ENCODE results near the gene ACSL1. TPM values are rescaled to one million over a fixed set of nuclear protein-coding genes. Genes with fewer than 3 reads are reported as not detected.

ACSL1 gene
- total and polyA plus RNA-seq, 9 of the 15 experiments (the other 6 are each of a cell fraction or from before 2014, with no cell fraction given), result 6.7 to 24.1 (median 15.0) TPM

DNA sequence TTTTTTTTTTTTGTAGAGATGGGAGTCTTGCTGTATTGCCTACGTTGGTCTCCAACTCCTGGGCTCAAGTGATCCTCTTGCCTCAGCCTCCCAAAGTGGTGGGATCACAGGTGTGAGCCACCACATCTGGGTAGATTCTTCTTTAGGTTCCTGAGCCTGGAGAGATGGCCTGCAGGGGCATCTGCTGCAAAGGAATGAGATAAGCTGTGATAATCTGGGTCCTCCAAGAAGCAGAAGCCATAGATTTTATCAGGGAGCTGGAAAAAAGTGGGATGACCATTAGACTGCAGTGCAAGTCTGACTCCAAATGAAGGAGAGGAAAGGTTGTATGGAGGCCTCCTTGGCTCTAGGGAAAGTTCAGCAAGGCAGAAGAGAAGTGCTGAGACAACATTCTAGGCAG is 19.0 kb upstream of the ACSL1 start:
- peak overlapping the region; percentile 96 for H3K4me2 ChIP-seq (ENCODE audit: insufficient read depth, low read length)
- POLR2A ChIA-PET, result interaction anchor here (0.9 to 1.9 kb wide), 3 partner anchors 9 to 97 kb away, joined by 3 to 5 read pairs (median 3); partner anchors contain the start of gene ACSL1

More for the DNA sequence above, 19.0 kb upstream of the ACSL1 start:
- intact Hi-C loops (cut with micrococcal nuclease) (no loop called here), in situ Hi-C loops (cut with MboI) (no loop called here)
- Histone ChIP-seq H3K9me1 (ENCODE audit: control insufficient read depth, insufficient read depth, low read length) (no peaks in the 10 kb centered on the region), H3K27ac (ENCODE audit: extremely low read depth, low read depth, low read length) (peak overlapping the region; percentile 93), H2AFZ (ENCODE audit: low read depth, low read length) (peak overlapping the region; percentile 95), H3K9me3 (replicated peaks; ENCODE audit: control insufficient read depth, insufficient read depth, low read depth, low read length) (no peaks in the 10 kb centered on the region), H3K4me3 (no peak overlapping the region), H4K20me1 (replicated peaks; ENCODE audit: control insufficient read depth, insufficient read depth, low read length) (no peaks in the 10 kb centered on the region), H3K4me1 (replicated peaks in 1 of 2; ENCODE audit: control insufficient read depth in 2 of 2, insufficient read depth in 2 of 2, low read length in 2 of 2) (peaks cover 12 to 18% of the 10 kb centered on the region in 2 experiments), H3K27me3 (ENCODE audit: control insufficient read depth in 2 of 2, insufficient read depth in 2 of 2, low read length in 2 of 2) (no peaks in the 10 kb centered on the region), H3K9ac (ENCODE audit: insufficient read depth in 1 of 2, low read depth in 2 of 2, low read length in 2 of 2) (peak overlapping the region; percentile 83 to 84), H3K36me3 (ENCODE audit: control insufficient read depth, insufficient read depth, low read length) (no peaks in the 10 kb centered on the region), H3K79me2 (ENCODE audit: control insufficient read depth, insufficient read depth, low read length) (no peaks in the 10 kb centered on the region; the same call in 2 of the 3 replicates)
- peak; percentile 35 for FAIRE-seq
- BruUV-seq (replicated peaks), result no TSS peak
- CTCF ChIA-PET (ENCODE audit: low intra/inter-chr PET ratio), result no interaction called here
- no peak; the same call in 2 of the 3 replicates for ATAC-seq
- WGBS (ENCODE audit: insufficient coverage, low coverage, missing lambda C conversion rate), result 67% methylated on average over 1 of the region's 1 CpG
- TF ChIP-seq ARID1B (IDR thresholded peaks at IDR 0.05) (peak; percentile 13; the same call in 1 of the 2 replicates), PYGO2 (tag; IDR thresholded peaks at IDR 0.05) (no peak), POLR2AphosphoS5 (IDR thresholded peaks at IDR 0.05; ENCODE audit: control insufficient read depth, insufficient read depth, low read depth, low read length) (peak; percentile 20; the same call in 1 of the 2 replicates), FOXJ3 (CRISPR knock-in tag; IDR thresholded peaks at IDR 0.05) (no peak), PML (IDR thresholded peaks at IDR 0.05; ENCODE audit: low read length) (0 out of 2 replicates have a peak, but pooled peaks have one; percentile 23), CBFA2T2 (conservative IDR thresholded peaks at IDR 0.05) (0 out of 2 replicates have a peak, but pooled peaks have one; percentile 29), TEAD4 (IDR thresholded peaks at IDR 0.05; ENCODE audit: low read length) (peak; percentile 48; the same call in 1 of the 2 replicates), TEAD4 (CRISPR knock-in tag; IDR thresholded peaks at IDR 0.05; ENCODE audit: borderline replicate concordance) (no peak), BCOR (IDR thresholded peaks at IDR 0.05) (0 out of 2 replicates have a peak, but pooled peaks have one; percentile 11), ARNT (IDR thresholded peaks at IDR 0.05) (no peak), CBFA2T3 (IDR thresholded peaks at IDR 0.05) (peak; percentile 64), NCOR1 (IDR thresholded peaks at IDR 0.05) (0 out of 2 replicates have a peak, but pooled peaks have one; percentile 18), FOXA3 (CRISPR knock-in tag; conservative IDR thresholded peaks at IDR 0.05 in 1 of 2, IDR thresholded peaks at IDR 0.05 in 1 of 2) (no peak), TAL1 (IDR thresholded peaks at IDR 0.05) (peak; percentile 31; the same call in 1 of the 2 replicates), TRIM24 (IDR thresholded peaks at IDR 0.05) (0 out of 4 replicates have a peak, but pooled peaks of 1 of the 2 experiments have one; percentile 12), ADNP (tag; IDR thresholded peaks at IDR 0.05) (peak; percentile 66; the same call in 1 of the 2 replicates)
- TF ChIP-seq, protein P1, sequence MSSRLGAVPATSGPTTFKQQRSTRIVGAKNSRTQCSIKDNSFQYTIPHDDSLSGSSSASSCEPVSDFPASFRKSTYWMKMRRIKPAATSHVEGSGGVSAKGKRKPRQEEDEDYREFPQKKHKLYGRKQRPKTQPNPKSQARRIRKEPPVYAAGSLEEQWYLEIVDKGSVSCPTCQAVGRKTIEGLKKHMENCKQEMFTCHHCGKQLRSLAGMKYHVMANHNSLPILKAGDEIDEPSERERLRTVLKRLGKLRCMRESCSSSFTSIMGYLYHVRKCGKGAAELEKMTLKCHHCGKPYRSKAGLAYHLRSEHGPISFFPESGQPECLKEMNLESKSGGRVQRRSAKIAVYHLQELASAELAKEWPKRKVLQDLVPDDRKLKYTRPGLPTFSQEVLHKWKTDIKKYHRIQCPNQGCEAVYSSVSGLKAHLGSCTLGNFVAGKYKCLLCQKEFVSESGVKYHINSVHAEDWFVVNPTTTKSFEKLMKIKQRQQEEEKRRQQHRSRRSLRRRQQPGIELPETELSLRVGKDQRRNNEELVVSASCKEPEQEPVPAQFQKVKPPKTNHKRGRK (tag; IDR thresholded peaks at IDR 0.05), result no peak
- TF ChIP-seq, protein P2, sequence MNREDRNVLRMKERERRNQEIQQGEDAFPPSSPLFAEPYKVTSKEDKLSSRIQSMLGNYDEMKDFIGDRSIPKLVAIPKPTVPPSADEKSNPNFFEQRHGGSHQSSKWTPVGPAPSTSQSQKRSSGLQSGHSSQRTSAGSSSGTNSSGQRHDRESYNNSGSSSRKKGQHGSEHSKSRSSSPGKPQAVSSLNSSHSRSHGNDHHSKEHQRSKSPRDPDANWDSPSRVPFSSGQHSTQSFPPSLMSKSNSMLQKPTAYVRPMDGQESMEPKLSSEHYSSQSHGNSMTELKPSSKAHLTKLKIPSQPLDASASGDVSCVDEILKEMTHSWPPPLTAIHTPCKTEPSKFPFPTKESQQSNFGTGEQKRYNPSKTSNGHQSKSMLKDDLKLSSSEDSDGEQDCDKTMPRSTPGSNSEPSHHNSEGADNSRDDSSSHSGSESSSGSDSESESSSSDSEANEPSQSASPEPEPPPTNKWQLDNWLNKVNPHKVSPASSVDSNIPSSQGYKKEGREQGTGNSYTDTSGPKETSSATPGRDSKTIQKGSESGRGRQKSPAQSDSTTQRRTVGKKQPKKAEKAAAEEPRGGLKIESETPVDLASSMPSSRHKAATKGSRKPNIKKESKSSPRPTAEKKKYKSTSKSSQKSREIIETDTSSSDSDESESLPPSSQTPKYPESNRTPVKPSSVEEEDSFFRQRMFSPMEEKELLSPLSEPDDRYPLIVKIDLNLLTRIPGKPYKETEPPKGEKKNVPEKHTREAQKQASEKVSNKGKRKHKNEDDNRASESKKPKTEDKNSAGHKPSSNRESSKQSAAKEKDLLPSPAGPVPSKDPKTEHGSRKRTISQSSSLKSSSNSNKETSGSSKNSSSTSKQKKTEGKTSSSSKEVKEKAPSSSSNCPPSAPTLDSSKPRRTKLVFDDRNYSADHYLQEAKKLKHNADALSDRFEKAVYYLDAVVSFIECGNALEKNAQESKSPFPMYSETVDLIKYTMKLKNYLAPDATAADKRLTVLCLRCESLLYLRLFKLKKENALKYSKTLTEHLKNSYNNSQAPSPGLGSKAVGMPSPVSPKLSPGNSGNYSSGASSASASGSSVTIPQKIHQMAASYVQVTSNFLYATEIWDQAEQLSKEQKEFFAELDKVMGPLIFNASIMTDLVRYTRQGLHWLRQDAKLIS (CRISPR knock-in tag; IDR thresholded peaks at IDR 0.05), result 0 out of 2 replicates have a peak, but pooled peaks have one; percentile 6
- peak in 1 of 4 experiments; percentile 16 for DNase-seq (ENCODE audit: extremely low read depth in 1 of 4, low spot score in 3 of 4)

Data from K562 (cell line).